GM18867 (cell line): Measurements from ENCODE around the gene SEMA6B.
"Not testable (repeated sequence)": the region's sequence is repeated elsewhere in the genome, so short reads cannot be mapped to it uniquely, and the experiment has no call there.

Experiments used
- ATAC-seq: cut with Tn5 transposase; IDR thresholded peaks from one replicate; pipeline ENCODE4 v1.9.1; 2021; ENCODE audit warnings: mild to moderate bottlenecking, moderate library complexity; ENCODE audit not compliant: unreplicated experiment

SEMA6B gene

DNA sequence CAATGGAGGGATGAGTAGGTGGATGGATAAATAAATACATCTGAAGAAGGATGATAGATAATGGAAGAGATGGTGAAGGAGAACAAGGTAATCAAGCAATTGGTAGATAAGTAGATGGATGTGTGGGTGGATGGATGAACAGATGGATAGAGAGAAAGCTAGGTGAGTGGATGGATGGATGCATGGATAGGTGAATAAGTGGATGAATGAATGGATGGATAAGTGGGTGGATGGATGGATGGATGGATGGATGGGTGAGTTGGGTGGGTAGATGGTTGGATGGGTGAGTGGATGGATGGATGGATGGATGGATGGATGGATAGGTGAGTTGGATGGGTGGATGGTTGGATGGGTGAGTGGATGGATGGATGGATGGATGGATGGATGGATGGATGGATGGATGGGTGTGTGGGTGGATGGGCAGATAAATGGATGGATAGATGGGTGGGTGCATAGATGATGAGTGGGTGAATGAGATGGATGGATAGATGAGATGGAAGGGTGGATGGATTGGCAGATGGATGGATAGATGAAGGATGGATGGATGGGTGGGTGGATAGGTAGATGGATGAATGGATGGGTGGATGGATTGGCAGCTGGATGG is 6.3 kb downstream of the SEMA6B start:
- ATAC-seq: no peak

DNA sequence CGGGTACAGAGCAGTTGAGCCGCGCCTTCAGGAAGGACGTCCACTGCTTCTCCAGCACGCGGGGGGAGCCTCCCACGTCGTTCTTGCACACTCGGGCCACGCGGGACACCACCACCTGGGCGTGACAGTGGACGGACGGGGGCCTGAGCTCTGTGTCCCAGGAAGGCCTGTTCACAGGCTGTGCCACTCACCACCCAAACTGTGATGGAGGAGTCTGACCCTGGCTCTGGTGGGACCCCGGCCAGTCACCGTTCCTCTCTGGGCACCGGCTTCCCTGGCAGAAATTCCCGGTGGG is 7.0 kb downstream of the SEMA6B start:
- ATAC-seq: no peak

DNA sequence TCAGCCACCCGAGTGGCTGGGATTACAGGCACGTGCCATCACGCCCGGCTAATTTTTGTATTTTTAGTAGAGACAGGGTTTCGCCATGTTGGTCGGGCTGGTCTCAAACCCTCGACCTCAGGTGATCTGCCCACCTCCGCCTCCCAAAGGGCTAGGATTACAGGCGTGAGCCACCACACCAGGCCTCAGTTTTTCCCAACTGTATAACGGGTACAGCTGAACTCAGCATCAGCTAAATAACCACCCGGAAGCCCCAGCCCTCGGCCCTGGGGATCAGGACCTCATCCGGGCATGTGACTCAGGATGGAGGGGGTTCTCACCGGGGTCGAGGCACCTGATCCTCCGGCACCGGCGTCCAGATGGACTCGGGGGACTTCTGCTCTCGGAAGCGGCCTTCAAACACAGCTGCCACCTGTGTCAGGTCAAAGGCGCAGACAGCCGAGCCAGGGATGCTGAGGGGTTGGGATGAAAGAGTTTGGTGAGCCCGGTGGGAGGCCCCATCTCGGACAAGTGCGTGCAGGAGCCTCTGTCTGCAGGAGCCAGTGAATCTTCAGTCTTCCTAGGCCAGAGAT is 8.9 kb downstream of the SEMA6B start:
- no peak for ATAC-seq

DNA sequence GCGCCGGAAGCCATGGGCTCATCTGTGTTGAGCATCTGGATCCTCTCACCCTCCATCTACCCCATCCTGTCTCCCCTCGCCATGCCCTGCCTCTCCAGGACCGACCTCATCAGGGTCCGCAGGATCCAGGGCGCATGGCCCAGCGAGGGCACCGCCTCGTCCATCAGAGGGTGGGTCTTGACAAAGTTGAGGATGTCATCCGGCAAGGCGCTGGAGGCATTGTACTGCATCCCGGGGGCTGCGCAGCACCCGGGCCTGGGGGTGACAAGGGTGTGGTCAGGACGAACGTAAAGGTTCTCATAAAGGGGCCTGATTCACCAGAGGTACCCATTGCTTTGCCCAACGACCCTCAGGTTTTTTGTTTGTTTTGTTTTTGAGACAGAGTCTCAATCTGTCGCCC is 9.5 kb downstream of the SEMA6B start:
- no peak for ATAC-seq

DNA sequence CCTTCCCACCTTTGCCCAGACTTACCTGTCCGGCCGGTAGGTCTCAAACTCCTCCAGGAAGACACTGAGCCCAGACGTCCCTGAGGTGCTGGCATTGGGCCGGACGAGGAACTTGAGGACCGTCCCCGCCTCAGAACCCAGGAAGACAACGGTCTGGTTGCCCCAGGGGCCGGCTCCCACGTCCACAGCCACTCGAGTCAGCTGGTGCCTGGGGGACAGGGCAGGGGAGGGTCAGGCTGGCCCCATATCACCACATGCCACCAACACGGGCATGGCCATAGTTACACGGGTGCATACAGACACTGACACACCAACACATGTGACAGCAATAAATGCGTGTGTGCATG is 11.3 kb downstream of the SEMA6B start:
- ATAC-seq: no peak

DNA sequence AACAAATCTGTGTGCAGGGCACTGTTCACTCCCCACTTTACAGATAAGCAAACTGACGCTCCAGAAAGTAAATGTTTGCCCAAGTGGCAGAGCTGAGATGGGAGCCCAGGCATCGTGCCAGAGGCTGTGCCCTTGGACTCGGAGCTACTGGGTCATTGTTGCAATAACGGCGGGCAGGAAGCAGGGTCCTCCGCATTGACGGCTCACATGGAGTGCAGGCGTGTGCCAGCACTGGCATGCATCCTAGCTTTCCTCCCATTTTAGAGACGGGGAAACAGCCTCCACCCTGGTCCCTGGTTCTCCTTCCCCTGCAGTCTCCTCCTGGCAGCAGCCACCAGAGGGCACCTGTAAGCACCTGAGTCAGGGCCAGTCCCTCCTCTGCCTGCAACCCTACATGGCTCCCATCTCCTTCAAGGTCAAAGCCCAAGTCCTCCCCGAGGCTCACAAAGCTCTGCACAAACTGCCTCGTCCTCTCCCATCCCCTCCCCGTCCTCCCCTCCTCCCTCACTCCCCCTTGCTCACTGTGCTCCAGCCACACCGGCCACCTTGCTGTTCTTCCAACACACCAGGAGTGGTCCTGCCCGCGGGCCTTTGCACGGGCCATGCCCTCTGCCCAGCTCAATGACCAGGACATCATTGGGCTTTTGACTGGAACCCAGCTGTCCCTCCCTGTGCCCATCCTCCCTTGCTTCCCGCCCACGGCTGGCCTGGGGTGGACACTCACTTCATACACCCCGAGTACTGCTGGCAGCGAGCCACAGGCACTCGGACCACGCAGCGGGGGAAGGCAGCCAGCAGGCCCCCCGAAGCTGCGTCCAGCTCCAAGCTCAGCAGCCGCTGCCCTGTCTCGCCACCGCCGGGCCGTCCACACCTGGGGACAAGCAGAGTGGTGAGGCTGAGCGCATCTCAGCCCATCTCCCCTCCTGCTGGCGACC is 11.9 kb downstream of the SEMA6B start:
- ATAC-seq: no peak

DNA sequence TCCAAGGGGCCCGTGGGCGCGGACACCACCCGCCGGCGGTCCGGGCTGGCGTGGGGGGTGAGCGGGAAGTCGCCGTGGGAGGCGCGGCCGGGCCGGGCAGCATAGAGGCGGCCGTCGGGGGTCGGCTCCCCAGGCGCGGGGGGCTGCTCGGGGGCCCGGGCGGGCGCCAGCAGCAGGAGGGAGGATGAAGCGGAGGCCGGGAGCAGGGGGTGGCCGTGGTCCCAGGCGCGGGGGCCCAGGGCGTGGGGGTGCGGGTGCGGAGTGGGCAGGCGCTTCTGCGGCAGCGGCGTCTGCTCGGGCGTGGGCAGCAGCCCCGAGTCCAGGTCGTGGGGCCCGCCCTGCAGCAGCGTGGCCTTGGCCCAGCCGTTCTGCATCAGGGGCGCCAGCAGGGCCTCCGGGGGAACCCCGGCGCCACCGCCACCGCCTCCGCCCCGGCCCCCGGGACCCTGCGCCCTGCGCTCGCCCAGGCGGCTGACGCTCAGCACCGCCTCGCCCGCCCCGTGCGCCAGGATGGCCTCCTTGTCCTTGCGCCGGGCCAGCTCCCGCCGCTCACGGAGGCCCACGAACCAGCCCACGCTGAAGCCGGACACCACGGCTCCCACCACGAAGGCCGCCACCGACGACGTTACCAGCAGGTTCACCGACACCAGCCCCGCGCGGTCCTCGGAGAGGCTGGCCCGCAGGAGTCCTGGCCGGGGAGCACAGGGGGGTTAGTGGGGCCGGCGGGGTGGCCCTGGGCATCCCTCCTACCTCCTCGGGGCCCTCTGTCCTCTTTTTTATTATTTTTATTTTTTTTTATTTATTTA is 15.4 kb downstream of the SEMA6B start:
- ATAC-seq: no peak

DNA sequence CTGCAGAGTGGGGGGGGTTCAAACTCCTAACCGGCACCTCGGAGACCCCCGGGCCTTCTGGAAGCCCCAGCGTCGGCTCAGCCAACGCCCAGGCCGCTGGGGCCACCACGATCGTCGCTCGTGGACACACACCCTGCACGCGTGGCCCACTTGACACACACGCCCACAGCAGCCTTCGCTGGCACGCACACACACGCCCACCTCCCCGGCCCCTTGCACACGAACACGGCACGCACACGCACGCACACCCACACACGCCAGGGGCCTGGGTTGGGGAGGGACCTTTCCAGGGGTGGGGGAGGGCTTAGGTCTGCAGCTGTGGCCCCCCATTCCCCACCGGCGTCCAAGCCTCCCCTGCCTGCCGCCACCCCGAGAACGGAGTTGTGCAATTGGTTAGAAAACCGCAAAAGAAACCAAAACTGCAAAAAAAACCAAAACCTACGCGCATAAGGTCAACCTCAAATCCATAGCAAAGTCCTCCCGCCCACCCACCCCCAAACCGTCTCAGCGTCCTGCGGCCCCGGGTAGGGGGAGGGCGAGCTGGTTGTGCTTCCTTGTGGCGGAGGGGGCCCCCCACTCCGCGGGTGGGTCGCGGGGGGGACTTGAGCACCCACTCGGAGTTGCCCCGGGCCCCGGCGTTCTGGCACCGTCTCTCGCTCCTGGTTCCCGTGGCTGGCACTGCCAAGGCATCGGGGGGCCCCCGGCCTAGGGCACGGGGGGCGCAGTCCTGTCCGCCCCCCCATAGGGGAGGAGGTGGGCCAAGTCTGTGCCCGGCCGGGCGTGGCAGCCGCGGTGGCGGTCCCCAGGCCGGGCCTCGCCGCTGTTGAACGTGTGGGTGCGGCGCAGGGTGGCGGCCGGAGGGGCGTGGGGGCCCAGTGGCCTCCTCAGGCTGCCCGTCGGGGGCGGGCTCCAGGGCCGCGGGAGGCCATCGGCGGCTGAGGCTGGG is 16.3 kb downstream of the SEMA6B start:
- no peak for ATAC-seq

DNA sequence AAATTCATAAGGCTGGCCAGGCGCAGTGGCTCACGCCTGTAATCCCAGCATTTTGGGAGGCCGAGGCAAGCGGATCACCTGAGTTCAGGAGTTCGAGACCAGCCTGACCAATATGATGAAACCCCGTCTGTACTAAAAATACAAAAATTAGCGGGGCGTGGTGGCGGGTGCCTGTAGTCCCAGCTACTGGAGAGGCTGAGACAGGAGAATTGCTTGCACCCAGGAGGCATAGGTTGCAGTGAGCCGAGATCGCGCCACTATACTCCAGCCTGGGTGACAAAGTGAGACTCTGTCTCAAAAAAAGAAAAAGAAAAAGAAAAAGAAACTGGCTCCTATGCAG is 17.7 kb downstream of the SEMA6B start:
- not testable (repeated sequence) for ATAC-seq

DNA sequence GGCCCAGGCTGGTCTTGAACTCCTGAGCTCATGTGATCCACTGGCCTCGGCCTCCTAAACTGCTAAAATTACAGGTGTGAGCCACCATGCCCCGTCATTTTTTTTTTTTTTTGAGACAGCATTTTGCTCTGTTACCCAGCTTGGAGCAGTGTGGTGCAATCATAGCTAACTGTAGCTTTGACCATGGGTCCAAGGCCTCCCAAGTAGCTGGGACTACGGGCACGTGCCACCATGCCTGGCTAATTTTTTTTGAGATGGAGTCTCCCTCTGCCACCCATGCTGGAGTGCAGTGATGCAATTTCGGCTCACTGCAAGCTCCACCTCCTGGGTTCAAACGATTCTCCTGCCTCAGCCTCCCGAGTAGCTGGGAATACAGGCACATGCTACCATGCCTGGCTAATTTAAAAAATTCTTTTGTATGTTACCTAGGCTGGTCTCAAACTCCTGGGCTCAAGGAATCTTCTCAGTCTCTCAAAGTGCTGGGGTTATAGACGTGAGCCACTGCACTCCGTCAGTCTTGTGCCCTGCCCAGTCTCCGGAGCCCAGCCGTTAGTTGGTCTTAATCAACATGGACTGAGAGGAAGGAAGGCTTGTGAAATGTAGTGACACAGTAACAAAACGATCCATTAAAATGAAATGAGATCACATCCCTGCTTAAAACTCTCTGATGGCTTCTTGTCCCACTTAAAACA is 18.2 kb downstream of the SEMA6B start:
- no peak for ATAC-seq

DNA sequence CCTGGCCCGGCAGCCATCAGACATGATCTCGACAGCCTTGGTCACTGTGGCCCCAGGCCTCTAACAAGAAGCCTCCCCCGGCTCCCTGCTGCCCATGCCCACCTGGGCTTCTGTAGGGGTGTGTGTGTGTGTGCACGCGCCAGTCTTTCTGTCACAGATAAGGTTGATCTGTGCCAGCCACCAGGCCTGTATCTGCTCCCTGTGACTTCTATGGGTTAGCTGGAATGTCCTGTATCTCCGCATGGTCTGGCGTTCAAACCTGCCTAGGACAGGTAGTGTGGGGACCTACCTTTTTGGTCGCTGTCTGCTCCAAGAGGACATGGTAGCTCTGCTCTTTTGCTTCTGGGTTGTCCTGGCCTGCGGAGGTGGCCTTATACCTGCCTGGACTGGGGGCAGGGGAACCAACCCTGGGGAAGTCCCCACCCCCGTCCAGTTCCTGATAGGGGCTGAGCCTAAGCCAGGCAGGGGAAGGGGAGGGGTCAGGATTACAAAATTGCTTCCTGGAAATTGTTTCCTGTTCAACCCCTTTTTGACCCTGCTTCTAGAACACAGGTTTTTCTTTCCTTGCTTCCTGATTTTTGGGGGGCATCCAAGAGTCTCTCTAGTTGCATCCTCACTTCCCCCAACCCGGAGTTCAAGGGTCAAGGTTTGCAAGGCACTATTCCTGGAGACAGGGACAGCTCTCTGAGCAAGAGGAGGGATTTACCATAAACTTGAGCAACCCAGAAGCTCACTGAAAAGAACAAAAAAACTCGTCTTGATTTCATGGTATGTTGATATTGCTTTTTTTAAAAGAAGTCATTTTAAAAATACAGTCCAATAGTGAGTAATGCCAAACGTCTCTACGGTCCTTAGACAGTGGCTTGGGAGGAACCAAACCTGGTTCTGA is 19.5 kb downstream of the SEMA6B start, which contains the start of gene LRG1:
Gene LRG1 (minus strand): TSS at position 344 of the 889 bp plus-strand sequence. CDS start 23 bp downstream, at position 321.
- no peak for ATAC-seq

DNA sequence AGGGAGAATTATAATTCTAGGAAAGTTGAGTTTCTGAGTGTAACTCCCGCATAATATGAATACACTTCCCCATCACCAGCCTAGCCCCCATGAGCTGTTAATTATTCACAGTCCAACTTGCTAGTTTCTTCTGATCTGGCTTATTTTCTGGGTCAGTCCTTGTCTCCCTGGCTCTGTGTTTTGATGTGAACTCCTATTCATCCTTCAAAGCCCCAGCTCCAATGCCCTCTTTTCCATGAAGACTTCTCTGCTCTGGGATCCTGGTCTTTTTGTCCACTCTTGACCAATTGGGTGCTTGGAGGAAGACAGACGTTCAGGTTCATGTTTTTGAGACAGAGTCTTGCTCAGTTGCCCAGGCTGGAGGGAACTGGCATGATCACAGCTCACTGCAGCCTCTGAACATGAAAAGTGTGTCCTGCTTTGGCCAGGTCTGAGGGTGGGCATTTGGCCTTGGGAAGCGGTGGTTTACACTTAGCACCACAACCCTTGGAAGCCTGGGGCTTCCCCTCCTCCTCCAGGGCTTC is 20.3 kb downstream of the SEMA6B start:
- ATAC-seq: no peak

DNA sequence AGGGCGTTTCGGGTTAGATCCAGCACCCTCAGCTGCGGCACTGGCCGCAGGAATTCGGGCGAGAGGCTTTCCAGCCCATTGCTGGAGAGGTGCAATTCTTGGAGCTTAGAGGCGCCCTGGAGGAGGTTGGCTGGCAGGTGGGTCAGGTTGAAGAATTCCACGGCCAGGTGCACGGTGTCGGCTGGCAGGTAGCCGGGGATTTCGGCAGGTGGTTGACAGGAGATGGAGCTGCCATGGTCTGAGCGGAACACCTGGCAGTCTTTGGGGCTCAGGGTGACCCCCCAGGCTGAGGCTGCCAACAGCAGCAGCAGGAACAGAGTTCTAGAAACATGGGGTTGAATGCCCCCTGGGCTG is 20.9 kb downstream of the SEMA6B start:
- no peak for ATAC-seq

DNA sequence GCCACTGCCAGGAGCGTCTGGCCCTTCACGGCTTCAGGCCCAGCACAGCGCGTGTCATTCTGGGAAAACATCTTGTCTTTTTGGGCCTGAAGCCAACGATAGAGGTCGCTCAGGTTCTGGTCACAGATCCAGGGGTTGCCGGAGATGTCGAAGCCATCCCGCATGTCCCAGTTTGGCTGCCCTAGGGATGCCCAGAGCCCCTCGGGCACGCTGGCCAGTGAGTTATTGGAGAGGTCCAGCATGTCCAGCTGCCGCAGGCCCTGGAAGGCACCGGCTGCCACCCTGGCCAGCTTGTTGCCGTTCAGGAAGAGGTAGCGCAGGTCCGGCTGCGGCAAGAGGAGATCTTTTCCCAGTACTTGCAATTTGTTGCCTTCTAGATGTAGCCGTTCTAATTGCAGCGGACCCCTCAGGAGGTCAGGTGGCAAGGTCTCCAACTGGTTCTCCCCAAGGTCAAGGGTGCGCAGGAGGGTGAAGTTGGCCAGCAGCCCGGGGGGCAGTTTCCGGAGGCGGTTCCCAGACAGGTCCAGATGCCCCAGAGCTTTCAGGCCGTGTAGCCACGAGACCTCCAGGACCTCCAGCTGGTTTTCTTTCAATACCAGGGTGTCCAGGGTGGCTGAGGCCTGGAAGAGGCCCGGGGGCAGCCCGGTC is 21.4 kb downstream of the SEMA6B start:
- ATAC-seq: no peak

DNA sequence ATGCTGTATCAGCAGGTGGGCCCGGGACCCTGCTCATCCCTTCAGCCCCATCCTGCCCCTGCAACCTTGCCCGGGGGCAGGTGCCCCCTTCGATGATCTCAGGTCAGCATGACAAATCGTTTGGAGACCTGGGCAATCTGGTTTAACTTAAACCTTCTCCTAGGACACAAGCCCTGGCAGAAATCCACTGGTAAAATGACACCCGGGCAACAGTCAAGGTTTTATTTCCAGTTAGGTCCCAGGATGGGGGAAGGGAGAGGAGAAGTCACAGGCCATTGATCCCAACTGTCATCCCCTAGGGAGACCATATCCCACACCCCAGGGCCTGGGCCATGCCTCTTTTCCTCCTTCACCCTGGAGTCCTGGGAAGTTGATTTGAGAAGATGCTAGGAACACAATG is 22.7 kb downstream of the SEMA6B start:
- ATAC-seq: no peak

DNA sequence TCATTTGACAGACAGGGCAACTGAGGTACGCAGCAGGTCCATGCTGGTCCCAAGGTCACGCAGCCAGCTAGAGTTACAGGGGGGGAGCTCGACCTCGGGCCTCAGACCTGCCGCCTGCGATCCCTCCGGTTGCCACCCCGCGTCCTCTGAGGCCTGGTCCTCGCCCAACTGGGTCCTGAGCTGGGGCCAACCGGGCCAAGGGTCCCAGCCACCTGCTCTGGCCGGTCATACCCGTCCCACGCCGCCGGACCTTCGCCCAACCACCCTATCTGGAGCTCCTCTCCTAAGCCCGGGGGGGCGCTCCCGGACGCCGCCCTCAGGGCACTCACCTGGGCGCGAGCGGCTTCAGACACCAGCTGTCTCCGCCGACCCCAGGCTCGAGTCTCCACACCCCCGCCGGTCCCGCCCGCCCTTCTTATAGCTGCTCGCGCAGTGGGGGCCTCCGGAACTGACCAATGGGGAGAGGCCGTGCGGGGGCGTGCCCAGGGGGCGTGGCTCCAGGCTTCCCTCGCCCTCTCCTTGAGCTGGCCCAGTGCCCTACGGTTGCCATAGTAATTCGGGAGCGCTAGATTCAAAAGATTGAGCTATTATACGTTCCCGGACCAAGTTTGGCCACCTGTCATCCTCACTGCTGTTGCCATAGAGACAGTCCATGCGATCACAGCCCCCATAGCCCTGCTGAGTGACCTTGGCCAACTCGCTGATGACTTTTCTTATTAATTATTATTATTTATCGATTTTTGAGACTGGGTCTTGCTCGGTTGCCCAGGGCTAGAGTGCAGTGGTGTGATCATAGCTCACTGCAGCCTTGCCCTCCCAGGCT is 24.4 kb downstream of the SEMA6B start, which contains the start of gene PLIN5:
Gene PLIN5 (minus strand): TSS at position 389 of the 823 bp plus-strand sequence. CDS start 1,150 bp downstream, outside the sequence.
- no peak for ATAC-seq

DNA sequence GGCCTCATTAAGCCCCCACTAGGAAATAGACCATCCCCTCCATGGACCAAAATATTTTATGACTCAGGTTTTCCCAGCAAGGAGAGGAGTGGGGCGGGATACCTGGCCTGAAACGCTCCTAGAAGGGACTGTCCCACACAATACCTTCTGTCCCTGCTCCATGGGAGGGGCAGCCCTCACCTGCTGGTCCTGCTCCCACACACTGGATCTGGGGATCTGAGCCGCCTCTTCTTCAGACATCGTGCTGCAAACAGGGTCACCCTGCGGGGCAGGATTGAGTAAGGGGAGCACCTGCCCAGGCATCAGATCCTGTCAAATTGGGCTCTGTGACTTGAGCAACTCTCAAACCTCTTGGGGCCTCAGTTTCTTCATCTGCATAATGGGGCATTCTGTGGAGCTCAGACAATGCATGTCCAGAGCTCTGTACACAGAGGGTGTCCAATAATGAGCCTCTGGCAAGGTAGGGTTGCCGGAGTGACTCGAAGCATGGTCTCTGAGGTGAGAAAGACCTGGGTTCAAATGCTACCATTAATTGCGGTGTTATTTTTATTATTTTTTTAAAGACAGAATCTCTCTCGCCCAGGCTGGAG is 25.6 kb downstream of the SEMA6B start:
- no peak for ATAC-seq
